ENCODE measurements around the gene ATP10A. TPM values are rescaled to one million over a fixed set of nuclear protein-coding genes. Genes with fewer than 3 reads are reported as not detected.
"Not testable (repeated sequence)": the region's sequence is repeated elsewhere in the genome, so short reads cannot be mapped to it uniquely, and the experiment has no call there.

ATP10A gene
- total and polyA plus RNA-seq, 5 experiments from 2014 or later, result 5.2 to 59.1 (median 18.1) TPM

DNA sequence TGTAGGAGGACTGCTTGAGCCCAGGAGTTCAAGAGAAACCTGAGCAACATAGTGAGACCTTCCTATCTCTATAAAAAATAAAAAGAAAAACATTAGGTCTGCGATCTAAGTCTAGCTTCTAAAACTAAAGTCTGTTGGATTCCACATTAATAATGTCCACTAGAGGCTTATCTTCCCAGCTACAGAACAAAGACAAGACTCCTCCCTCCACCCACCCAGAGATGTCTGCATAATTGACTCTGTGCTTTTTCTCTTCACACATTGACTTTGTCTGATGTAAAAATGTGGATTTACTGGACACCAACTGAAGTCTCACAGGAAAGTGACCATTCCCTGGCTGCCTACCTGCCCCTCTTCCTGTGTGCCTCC lies 91.8 kb downstream of the ATP10A start:
- peak overlapping the region in 2 of 10 donors; percentile 29 to 32 for H3K27ac Mint-ChIP-seq
- ATAC-seq, result no peak
- H3K27me3 Mint-ChIP-seq, result no peaks in the 10 kb centered on the region
- no peak for DNase-seq
- no peaks in the 10 kb centered on the region for H3K9me3 Mint-ChIP-seq
- peaks cover 2 to 18% (median 16%) of the 10 kb centered on the region in 4 donors for H3K4me1 Mint-ChIP-seq
- peaks cover 0 to 49% (median 5%) of the 10 kb centered on the region in 3 donors for H3K36me3 Mint-ChIP-seq
- H3K4me3 Mint-ChIP-seq, result no peak overlapping the region
- POLR2A ChIA-PET, result no interaction called here

DNA sequence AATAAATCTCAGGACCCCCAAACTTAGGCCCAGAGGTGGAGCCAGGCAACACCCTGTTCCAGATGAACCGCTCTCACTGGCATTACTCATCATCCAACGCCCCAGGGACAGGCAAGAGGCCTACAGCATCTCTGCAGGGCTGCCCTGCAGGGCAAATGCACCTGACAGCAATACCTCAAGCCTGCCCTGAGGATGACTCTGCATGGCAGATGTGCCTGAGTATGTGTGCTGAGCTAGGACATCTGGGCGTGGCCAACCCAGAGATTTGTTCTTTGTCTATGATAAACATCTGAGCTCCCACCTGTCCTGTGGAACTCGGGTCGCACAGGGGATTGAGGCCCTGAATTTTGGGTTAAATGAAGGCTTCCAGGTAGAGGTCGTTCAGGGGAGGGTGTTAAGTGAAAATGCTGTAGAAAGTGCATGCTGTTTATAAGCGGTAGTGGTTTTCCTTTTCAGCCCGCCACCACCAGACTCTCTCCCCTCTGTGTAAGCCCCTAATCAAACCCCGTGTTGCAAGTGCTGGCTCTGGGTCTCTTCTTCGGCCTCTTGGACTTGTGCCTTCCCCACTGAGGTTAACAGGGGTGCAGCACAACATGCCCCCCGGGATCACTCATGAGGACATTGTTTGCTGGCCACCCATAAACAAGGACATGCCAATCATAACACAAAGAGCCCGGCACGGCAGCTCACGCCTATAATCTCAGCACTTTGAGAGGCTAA lies 92.3 kb downstream of the ATP10A start:
- Mint-ChIP-seq H3K27me3 (no peaks in the 10 kb centered on the region), H3K36me3 (peaks cover 0 to 51% (median 9%) of the 10 kb centered on the region in 3 donors), H3K27ac (peak overlapping the region in 1 of 10 donors; percentile 43), H3K9me3 (no peaks in the 10 kb centered on the region), H3K4me3 (no peak overlapping the region), H3K4me1 (peaks cover 3 to 17% (median 13%) of the 10 kb centered on the region in 4 donors)
- POLR2A ChIA-PET, result no interaction called here
- no peak for DNase-seq
- no peak for ATAC-seq

DNA sequence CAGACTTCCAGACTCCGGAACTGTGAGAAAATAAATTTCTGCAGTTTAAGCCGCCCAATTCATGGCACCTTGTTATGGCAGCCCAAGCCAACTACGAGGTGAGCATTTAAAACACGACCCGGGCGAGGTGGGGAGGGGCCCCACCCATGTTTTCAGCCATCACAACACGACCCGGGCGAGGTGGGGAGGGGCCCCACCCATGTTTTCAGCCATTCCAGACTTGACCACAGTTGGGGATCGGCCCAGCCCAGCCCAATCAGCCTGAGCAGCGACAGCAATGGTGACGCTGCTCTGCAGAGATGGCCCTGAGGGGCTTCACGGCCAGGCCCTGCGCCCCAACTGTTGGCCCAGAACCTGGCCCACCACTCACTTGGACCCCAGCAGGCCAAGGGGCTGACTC lies 93.1 kb downstream of the ATP10A start:
- DNase-seq, result no peak
- ATAC-seq, result no peak
- no peak overlapping the region for H3K27ac Mint-ChIP-seq
- no peaks in the 10 kb centered on the region for H3K27me3 Mint-ChIP-seq
- H3K4me1 Mint-ChIP-seq, result peaks cover 10 to 22% (median 12%) of the 10 kb centered on the region in 4 donors
- peaks cover 0 to 54% (median 17%) of the 10 kb centered on the region in 3 donors for H3K36me3 Mint-ChIP-seq
- H3K4me3 Mint-ChIP-seq, result no peak overlapping the region
- no peaks in the 10 kb centered on the region for H3K9me3 Mint-ChIP-seq
- POLR2A ChIA-PET, result interaction anchor here (0.6 kb wide), 1 partner anchor 121 kb away, joined by 3 read pairs; no protein-coding TSS in a partner anchor

- DNase-seq (no peak), ATAC-seq (no peak)
- no peaks in the 10 kb centered on the region for H3K9me3 Mint-ChIP-seq
- peaks cover 0 to 59% (median 29%) of the 10 kb centered on the region in 3 donors for H3K36me3 Mint-ChIP-seq
- H3K4me3 Mint-ChIP-seq, result no peak overlapping the region
- H3K4me1 Mint-ChIP-seq, result peaks cover 7 to 18% (median 9%) of the 10 kb centered on the region in 4 donors
- POLR2A ChIA-PET, result no interaction called here
- no peaks in the 10 kb centered on the region for H3K27me3 Mint-ChIP-seq
- H3K27ac Mint-ChIP-seq, result peak overlapping the region in 2 of 10 donors; percentile 15 to 34
These were observed 94.9 kb downstream of the ATP10A start for GRCh38 chr15:25768271-25768670.

GRCh38 chr15:25767356-25768151 lies 95.6 kb downstream of the ATP10A start:
- POLR2A ChIA-PET, result no interaction called here
- Mint-ChIP-seq H3K9me3 (no peaks in the 10 kb centered on the region), H3K4me1 (peaks cover 7 to 15% (median 8%) of the 10 kb centered on the region in 4 donors), H3K36me3 (peaks cover 0 to 57% (median 32%) of the 10 kb centered on the region in 3 donors), H3K4me3 (no peak overlapping the region), H3K27ac (peak overlapping the region in 1 of 10 donors; percentile 34), H3K27me3 (no peaks in the 10 kb centered on the region)
- ATAC-seq, result no peak
- no peak for DNase-seq

- no peak for ATAC-seq
- DNase-seq, result no peak
- Mint-ChIP-seq H3K27me3 (no peaks in the 10 kb centered on the region), H3K27ac (peak overlapping the region in 1 of 10 donors; percentile 27), H3K36me3 (peaks cover 0 to 57% (median 32%) of the 10 kb centered on the region in 3 donors), H3K4me1 (peaks cover 13 to 15% (median 15%) of the 10 kb centered on the region in 4 donors), H3K9me3 (no peaks in the 10 kb centered on the region), H3K4me3 (no peak overlapping the region)
- POLR2A ChIA-PET, result no interaction called here
These were observed 96.7 kb downstream of the ATP10A start for GRCh38 chr15:25766417-25766816.

GRCh38 chr15:25764980-25765735 lies 98.0 kb downstream of the ATP10A start:
- Mint-ChIP-seq H3K27ac (peak overlapping the region in 2 of 10 donors; percentile 4 to 66), H3K9me3 (no peaks in the 10 kb centered on the region), H3K4me1 (peaks cover 12 to 16% (median 14%) of the 10 kb centered on the region in 4 donors), H3K27me3 (no peaks in the 10 kb centered on the region), H3K36me3 (peaks cover 0 to 62% (median 32%) of the 10 kb centered on the region in 3 donors), H3K4me3 (no peak overlapping the region)
- no peak for DNase-seq
- POLR2A ChIA-PET, result no interaction called here
- ATAC-seq, result no peak

DNA sequence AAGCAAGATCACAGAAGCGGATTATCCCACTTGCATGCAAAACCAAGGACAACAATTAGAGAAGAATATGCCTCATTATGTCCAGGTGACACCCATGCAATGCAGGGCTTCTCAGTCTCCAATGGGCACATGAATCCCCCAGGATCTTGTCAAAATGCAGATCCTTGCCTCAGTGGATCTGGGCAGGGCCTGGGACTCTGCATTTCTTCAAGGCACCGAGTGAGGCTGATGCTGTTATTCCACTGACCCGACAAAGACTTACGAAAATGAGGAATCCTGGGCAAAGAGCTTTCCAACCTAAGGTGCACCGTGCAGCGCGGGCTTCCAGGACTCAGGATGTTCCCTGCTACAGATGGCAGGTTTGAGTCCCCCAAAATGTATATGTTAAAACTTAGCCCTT lies 99.2 kb downstream of the ATP10A start:
- H3K27me3 Mint-ChIP-seq, result no peaks in the 10 kb centered on the region
- H3K4me1 Mint-ChIP-seq, result peaks cover 12 to 18% (median 13%) of the 10 kb centered on the region in 4 donors
- DNase-seq, result no peak
- no peaks in the 10 kb centered on the region for H3K9me3 Mint-ChIP-seq
- peaks cover 0 to 63% (median 32%) of the 10 kb centered on the region in 3 donors for H3K36me3 Mint-ChIP-seq
- ATAC-seq, result no peak
- no peak overlapping the region for H3K4me3 Mint-ChIP-seq
- no peak overlapping the region for H3K27ac Mint-ChIP-seq
- POLR2A ChIA-PET, result no interaction called here

- H3K36me3 Mint-ChIP-seq, result peaks cover 0 to 58% (median 32%) of the 10 kb centered on the region in 3 donors
- H3K9me3 Mint-ChIP-seq, result no peaks in the 10 kb centered on the region
- H3K4me3 Mint-ChIP-seq, result no peak overlapping the region
- no peak overlapping the region for H3K27ac Mint-ChIP-seq
- H3K4me1 Mint-ChIP-seq, result peaks cover 10 to 21% (median 15%) of the 10 kb centered on the region in 4 donors
- H3K27me3 Mint-ChIP-seq, result no peaks in the 10 kb centered on the region
- ATAC-seq (no peak), DNase-seq (no peak)
- POLR2A ChIA-PET, result no interaction called here
These were observed 99.8 kb downstream of the ATP10A start for GRCh38 chr15:25763331-25763751.

- Mint-ChIP-seq H3K27ac (peak overlapping the region in 3 of 10 donors; percentile 3 to 72 (median 9)), H3K27me3 (no peaks in the 10 kb centered on the region), H3K4me1 (peaks cover 10 to 21% (median 15%) of the 10 kb centered on the region in 4 donors), H3K9me3 (no peaks in the 10 kb centered on the region), H3K36me3 (peaks cover 0 to 53% (median 32%) of the 10 kb centered on the region in 3 donors), H3K4me3 (no peak overlapping the region)
- POLR2A ChIA-PET, result no interaction called here
- no peak for DNase-seq
- no peak for ATAC-seq
These were observed 101.0 kb downstream of the ATP10A start for GRCh38 chr15:25761971-25762662.

DNA sequence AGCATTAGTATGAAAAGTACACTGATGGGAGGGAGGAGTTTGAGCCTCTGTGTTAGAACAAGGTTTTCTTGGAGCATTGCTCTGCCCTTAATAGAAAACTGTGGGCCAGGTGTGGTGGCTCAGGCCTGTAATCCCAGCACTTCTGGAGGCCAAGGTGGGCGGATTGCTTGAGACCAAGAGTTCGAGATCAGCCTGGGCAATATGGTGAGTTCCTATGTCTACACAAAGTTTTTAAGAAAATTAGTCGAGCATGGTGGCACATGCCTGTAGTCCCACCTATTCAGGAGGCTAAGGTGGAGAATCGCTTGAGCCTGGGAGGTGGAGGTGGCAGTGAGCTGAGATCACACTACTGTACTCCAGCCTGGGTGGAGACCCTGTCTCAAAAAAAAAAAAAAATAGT lies 103.7 kb downstream of the ATP10A start:
- ATAC-seq, result no peak
- DNase-seq, result no peak
- H3K4me3 Mint-ChIP-seq, result no peak overlapping the region
- peak overlapping the region in 1 of 10 donors; percentile 5 for H3K27ac Mint-ChIP-seq
- H3K27me3 Mint-ChIP-seq, result no peaks in the 10 kb centered on the region
- peaks cover 6 to 13% (median 9%) of the 10 kb centered on the region in 4 donors for H3K4me1 Mint-ChIP-seq
- H3K9me3 Mint-ChIP-seq, result peaks cover 0 to 1% (median 0%) of the 10 kb centered on the region in 9 donors
- POLR2A ChIA-PET, result no interaction called here
- H3K36me3 Mint-ChIP-seq, result peaks cover 0 to 46% (median 26%) of the 10 kb centered on the region in 3 donors

- POLR2A ChIA-PET, DNase-seq, H3K27me3 Mint-ChIP-seq, ATAC-seq, H3K4me3 Mint-ChIP-seq, H3K9me3 Mint-ChIP-seq: not testable (repeated sequence)
- peaks cover 6 to 13% (median 9%) of the 10 kb centered on the region in 4 donors for H3K4me1 Mint-ChIP-seq
- peaks cover 0 to 47% (median 25%) of the 10 kb centered on the region in 3 donors for H3K36me3 Mint-ChIP-seq
- peak overlapping the region in 1 of 10 donors; percentile 85 for H3K27ac Mint-ChIP-seq
These were observed 104.5 kb downstream of the ATP10A start for GRCh38 chr15:25758612-25759011.

Data from naive thymus-derived CD8-positive, alpha-beta T cell (primary cell).